GM21528 (cell line): ENCODE results near the gene BTBD17.
"Not testable (repeated sequence)": the region's sequence is repeated elsewhere in the genome, so short reads cannot be mapped to it uniquely, and the experiment has no call there.

Source experiments
- ATAC-seq: cut with Tn5 transposase; IDR thresholded peaks from one replicate; pipeline ENCODE4 v1.9.1; 2021; ENCODE audit warnings: mild to moderate bottlenecking, moderate library complexity; ENCODE audit not compliant: unreplicated experiment, low FRiP score

The BTBD17 gene, protein sequence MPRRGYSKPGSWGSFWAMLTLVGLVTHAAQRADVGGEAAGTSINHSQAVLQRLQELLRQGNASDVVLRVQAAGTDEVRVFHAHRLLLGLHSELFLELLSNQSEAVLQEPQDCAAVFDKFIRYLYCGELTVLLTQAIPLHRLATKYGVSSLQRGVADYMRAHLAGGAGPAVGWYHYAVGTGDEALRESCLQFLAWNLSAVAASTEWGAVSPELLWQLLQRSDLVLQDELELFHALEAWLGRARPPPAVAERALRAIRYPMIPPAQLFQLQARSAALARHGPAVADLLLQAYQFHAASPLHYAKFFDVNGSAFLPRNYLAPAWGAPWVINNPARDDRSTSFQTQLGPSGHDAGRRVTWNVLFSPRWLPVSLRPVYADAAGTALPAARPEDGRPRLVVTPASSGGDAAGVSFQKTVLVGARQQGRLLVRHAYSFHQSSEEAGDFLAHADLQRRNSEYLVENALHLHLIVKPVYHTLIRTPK

DNA sequence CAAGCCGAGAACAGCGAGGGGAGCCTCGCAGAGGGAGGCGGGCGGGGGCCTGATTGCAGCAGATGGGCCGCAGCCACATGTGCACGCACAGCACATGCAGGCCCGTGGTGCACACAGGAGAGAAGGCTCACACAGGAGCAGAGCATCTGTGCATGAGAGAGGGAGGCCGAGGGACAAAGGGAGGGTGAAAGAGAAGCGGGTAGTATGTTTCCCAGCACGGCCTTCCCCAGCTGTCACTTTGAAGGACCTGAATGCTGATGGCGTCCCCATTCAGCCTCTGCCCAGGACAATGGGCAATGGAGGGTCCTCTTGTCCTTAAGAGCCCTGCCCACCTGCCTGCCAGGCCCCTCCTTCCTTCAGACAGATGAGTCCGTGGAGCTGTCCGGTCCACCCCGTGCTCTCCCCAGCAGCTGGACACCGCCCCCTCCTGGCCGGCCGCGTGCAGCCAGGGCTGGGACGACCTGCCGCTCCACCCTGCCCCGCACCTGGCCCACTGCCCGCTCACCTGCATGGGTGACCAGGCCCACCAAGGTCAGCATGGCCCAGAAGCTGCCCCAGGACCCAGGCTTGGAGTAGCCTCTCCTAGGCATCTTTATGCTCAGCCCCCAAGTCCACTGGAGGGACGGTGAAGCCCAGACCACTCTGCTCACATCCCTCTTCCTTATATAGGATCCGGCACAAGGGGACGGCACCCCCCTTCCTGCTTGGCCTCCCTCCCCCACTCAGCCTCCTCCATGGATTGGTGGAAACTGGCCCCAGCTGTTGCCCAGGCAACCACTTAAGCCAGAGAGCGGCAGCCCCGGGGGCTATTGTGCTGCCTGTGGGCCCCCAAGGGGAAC is at the start of gene BTBD17:
Gene BTBD17, minus strand, starts transcription at position 639 of the 839 bp plus-strand sequence. Its CDS starts 49 bp downstream, at position 590.
- ATAC-seq: no peak

DNA sequence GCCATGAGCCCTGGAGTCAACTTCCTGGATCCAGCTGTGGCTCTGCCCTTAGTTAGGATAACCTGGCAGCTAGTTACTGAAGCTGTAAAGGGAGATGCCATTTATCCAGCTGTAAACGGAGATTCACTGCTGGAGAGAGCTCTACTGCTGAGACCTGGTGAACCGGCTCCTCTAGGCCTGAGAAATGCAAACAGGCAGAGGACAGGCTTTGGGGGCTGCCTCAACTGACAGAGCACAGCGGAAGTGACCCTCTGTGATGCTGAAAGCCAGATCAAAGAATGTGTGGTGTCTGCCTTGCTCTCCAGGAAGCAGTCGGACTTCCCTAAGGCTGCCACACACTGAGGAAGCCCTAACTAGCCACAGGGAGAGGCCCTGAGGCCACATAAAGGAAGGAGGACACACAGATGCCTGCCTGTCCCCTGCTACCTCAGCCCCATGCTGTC is 48.4 kb upstream of the BTBD17 start:
- ATAC-seq: no peak

DNA sequence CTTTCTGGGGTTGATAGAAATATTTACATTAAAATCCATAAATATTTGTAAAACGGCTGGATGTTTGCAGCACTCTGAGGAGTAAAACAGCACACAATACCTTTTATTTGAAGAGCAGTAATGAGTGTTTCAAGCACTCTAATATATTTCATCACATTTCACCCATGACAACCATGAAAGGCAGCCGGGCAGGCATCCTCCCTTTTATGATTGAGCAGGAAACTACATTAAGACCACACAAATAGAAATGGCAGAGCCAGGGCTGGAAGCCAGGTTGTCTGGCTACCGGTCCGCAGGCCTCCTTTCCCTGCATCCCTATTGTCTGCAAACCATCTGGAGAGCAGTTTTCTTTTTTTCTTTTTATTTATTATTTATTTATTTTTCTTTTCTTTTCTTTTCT is 47.1 kb upstream of the BTBD17 start:
- ATAC-seq: no peak

DNA sequence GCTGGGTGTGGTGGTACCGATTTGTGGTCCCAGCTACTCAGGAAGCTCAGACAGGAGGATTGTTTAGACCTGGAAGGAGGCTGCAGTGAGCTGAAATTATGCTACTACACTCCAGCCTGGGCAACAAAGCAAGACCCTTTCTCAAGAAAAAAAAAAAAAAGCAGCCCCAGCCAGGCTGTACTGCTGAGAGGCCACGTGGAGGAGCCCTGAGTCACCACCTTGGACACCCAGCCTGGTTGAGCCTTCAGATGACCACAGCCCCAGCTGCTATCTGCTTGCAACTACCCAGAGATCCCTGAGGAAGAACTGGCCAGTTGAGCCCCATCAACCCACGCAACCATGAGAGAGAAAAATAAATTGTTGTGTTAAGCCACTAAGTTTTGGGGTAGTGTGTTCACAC is 46.6 kb upstream of the BTBD17 start:
- ATAC-seq: no peak

DNA sequence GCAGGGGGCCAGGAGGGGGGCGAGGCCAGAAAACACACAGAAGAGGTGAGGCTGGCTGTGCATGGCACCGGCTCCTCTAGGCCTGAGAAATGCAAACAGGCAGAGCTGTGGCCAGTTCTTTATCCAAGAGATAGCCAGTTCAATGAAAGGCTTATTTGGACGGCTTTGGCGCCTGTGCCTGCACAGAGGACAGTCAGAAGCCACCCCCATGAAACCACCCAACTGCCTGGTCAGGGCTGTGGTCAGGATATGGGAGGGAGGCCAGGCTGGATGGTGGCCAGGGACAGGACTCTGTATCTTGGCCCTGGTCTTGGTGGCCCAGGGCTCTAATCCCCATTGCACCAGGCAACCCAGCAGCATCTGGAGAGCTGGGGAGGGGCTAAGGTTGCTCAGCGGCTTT is 45.7 kb upstream of the BTBD17 start:
- no peak for ATAC-seq

DNA sequence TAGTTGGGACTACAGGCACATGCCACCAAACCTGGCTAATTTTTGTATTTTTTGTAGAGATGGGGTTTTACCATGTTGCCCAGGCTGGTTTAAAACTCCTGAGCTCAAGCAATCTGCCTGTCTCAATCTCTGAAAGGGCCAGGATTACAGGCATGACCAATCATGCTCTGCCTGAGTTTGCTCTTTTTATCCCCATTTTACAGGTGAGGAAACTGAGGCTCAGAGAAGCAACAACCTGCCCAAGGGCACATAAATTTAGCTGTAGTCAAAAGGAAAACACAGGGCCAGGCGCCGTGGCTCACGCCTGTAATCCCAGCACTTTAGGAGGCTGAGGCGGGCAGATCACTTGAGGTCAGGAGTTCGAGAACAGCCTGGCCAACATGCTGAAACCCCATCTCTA is 43.6 kb upstream of the BTBD17 start:
- not testable (repeated sequence) for ATAC-seq

DNA sequence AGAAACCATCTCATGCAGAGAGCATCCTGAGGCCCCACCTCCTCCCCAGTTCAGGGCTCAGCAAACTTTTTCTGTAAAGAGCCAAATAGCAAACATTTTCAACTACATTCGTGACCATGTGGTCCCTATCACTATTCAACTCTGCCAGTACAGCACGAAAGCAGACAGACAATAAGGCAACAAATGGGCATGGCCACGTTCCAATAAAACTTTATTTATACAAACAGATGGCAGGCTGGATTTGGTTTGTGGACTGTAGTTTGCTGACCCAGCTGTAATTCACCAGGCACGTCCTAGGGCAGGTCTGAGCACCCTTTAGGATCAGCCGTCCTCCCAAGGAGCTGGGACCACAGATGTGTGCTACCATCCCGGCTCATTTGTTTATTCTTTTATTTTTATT is 43.1 kb upstream of the BTBD17 start:
- no peak for ATAC-seq

DNA sequence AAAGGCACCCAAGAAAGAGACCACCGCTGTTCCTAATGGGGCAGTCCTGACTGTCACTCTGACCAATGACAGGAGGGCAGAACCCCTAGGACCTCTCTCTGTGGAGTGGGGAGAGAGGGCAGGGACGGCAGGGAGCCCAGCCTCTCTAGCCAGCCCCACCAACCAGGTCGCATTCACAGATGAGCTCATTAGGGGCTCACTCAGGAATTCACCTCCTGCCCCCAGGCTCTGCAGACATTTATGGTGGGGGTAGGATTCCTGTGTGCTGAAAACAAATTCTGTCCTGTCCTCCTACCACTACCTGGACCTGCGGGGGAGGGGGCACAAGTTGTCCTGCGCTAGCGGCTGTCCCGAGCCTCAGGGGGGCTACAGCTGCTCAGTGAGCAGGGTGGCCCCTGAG is 42.5 kb upstream of the BTBD17 start:
- no peak for ATAC-seq

DNA sequence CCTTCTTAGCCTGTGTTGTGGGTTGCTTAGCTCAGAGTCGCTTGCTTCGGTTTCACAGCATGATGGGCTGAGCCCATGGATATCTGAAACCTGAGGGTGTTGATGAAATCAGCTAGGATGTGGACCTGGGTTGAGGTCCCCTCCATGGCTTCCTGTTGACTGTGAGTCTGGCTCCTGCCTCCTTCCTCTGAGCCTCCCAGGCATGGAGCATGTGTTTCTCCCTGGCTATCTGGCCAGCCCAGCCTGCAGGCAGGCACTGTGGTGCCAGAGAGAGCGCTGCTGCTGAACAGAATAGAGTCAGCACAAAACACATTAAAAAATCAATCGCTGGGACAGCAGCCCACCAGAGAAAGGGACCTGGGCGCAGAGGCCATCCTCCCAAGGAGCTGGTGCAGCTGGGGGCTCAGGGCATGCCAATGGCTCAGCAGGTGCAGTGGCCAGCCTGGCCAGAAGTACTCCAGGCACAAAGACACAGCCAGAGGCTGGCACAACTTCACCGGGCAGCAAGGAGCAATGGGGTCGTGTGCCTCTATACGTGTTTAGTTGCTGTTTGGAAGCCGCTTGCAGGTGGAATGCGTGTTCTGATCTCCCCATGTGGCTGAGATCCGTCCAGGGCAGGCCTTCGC is 42.0 kb upstream of the BTBD17 start:
- ATAC-seq: no peak

DNA sequence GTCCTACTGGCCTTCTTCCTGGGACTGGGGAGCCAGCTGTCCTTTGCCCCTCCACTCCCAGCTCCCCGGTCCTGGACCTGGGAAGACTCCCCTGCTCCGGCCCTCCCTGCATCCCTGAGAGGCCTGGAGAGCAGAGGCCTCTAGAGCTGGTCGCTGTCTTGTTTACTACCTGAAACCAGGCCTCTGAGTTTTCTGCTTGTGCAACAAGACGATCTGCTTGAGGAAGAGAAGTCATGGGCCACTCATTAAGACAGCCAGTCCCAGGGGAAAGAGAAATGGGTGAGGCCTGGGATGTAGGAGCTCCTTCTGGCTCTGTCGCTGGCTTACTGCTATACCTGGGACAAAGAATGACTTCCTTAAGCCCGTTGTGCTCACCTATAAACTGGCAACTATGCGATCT is 40.4 kb upstream of the BTBD17 start:
- no peak for ATAC-seq

DNA sequence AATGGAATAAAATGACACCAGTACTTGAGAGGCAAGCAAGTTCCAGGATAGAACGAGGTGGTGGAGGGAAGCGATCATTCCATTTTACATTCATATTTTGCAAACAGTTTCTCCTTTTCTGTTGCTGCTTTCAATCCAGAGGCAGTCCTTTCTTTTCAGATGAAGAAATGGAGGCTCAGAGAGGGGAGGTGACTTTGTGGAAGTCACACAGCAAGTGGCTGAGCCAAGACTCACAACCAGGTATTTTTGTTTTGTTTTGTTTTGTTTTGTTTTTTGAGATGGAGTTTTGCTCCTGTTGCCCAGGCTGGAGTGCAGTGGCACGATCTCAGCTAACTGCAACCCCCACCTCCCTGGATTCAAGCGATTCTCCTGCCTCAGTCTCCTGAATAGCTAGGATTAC is 34.9 kb upstream of the BTBD17 start:
- no peak for ATAC-seq

DNA sequence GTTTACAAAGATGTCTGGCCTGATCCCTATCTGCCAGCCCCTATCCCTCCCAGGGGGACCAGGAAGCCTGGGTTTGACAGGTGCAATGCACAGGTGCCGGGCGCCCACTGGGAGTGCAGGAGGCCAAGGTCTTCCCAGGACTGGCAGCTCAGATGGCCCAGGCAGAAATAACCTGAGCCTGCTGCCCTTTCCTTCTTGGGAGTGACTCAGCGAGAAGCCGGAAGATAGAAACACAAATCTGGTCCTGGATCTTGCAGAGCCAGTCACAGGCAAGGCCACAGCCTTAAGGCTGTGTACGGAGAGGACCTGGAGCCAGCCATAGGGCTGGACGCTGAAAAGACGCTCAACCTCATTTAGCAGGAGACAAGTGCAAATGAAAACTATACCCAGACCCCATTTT is 33.3 kb upstream of the BTBD17 start:
- no peak for ATAC-seq

DNA sequence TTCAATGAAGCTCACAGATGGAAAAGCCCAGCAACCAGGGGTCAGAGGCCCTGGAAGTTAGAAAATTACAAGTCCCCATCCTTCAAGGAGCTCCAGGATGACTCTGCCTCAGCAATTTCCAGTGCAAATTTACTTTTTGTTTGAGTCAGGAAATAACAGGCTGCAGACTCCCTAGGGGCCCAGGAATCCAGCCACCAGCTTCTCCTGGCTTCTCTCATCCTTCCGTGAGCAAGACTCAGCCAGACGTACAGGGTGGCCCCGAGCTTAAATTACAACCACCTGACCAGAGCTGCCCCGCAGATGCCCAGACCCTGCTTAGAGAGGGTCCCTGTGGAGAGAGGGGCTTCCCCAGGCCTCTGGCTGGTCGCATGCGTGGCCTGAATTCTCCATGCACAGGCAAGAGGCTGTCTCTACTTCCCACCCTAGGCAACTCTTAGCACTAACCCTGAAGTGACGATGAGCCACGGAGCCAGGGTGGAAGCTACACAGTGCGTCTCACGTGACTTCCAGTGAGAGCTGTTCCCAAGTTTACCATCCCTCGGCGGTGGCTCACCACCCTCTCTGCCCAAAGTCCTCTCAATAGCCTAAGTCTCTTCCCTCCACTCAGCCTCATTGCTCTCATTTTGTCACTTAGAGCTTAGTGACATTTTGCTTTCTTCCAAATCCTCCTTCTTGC is 32.7 kb upstream of the BTBD17 start:
- ATAC-seq: no peak

DNA sequence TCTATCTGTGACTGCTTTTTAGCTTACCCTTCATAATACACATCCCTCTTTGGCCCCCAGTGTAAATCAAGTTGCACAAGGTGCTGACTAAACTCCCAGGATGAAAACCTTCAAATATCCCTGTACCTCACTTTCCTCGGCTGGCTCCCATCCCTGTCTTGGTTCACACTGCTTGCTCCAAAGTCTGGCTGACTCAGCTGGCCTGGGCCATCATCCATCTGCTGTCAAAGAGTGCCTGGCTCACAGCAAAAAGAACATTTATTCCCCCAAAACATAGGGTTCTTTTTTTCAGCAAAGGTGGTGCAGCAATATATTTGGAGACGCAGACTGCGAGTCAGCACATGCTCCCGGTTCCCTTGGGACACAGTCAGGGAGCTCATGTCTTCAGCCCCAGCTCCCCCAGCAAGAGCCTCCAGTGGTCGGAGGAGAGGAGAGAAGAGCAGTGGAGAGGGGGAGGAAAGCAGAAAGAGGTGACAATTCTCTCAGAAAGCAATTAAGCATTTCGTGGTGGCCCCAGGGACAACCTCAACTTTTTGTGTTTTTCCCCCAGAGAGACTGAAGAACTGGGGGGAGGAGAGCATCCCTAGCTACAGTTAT is 31.8 kb upstream of the BTBD17 start:
- no peak for ATAC-seq

DNA sequence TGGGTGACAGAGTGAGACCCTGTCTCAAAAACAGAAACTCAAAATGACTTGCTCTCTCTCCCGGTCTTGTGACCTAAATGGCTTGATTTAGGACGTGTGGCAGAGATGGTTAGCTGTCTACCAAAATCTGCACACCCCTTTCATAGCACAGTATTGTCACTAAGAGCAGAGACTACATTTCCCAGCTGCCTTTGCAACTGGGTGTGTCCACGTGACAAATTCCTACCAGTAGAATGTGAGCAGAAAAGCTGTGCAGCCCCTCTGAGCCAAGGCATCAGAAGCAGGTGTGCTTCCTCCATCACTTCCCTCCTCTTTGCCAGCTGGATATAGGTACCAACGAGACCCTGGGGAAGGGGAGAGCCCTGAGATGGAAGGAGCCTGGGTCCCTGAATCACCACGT is 31.2 kb upstream of the BTBD17 start:
- ATAC-seq: no peak

DNA sequence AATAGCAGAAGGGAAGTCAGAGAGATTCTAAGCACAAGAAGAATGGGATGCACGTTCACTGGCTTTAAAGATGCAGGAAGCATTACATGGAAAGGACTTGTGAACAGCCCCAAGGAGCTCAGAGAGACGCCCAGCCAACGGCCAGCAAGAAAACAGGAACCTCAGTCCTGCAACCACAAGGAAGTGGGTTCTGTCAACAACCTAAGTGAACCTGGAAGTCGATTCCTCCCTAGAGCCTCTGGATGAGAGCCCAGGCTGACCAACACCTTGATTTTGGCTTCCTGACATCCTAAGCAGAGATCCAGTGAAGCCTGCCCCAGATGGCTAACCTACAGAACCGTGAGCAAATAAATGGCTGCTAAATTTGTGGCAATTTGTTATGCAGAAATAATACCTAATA is 30.1 kb upstream of the BTBD17 start:
- no peak for ATAC-seq

DNA sequence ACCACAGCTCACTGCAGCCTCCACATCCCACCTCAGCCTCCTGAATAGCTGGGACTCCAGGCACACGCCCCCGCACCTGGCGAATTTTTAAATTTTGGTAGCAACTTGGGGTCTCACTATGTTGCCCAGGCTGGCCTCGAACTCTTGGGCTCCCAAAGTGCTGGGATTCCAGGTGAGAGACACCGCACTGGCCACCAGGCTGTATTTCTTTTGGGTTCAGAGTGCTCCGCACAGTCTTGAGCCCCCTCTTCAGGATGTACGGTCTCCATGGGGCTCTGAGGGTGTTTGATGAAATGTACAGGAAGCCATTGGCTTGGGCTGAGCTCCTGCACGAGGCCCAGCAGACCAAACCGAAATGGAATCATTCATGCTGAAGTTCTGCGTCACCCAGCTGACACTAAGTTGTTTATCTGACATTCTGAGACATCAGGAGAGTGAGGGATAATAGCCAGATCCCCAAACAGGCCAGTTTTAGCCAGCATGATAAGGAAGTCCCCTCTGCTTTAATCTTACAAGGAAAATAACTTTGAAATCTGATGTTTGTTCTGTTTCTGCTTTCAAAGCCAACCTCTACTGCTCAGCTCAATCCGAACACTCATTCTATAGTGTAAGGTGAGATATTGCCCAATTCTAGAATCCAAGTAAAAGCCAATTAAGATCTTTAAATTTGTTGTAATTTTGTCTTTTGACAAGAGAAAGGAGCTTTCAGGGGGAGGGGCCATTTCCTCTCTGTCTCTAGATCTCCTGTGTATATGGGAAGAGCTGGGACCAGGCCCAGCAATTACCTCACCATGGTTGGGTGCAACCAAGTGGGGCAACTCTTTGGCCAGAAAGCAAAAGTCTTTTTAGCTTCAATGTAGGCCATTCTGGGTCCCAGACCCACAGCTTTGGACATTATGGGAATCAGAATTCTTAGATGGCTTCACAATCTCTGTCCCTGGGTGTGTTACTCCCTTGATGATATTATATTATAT is 29.3 kb upstream of the BTBD17 start:
- ATAC-seq: no peak

DNA sequence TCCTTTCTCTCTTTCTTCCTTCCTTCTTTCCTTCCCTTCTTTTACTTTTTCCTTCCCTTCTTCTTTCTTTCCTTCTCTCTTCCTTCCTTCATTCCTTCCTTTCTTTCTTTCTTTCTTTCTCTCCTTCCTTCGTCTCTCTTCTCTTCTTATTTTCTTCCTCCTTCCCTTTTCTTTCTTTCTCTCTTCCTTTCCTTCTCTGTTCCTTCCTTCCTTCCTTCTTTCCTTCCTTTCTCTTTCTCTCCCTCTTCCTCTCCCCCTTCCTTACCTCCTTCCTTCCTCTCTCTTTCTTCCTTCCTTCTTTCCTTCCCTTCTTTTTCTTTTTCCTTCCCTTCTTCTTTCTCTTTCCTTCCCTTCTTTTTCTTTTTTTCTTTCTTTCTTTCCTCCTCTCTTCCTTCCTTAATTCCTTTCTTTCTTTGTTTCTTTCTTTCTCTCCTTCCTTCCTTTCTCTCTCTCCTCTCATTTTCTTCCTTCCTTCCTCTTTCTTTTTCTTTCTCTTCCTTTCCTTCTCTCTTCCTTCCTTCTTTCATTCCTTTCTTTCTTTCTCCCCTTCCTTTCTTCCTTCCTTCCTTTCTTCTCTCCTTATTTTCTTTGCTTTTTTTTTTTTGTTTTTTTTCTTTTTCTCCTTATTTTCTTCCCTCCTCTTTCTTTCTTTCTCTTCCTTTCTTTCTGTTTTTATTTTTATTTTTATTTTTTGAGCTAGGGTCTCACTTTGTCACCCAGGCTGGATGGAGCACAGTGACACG is 28.4 kb upstream of the BTBD17 start:
- no peak for ATAC-seq
